ENCODE results near the gene PARS2.

Gene PARS2

GRCh38 chr1:54728027-54728426 lies 36.3 kb downstream of the PARS2 start:
- no peak for DNase-seq (ENCODE audit: low read depth)

GRCh38 chr1:54724771-54725170 lies 39.6 kb downstream of the PARS2 start:
- no peak for DNase-seq (ENCODE audit: low read depth)

GRCh38 chr1:54723985-54724384 lies 40.3 kb downstream of the PARS2 start:
- no peak for DNase-seq (ENCODE audit: low read depth)

DNA sequence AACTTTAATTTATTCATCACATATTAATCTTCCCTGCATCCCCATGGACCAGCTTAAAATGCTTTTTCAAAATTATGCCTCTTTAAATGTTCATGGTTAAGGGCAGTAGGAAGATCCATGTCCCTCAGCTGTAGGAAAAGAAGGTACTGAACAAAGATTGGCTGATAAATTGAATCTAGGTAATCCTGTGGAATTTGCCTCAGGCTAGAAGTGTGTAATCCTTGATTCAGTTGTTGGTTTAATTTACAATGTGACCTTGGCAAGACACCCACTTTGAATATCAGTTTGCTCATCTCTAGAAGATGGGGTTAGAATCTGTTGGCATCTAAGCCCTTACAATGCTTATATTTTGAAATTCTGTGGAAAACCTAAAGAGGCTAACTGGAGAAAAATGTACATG lies 42.6 kb downstream of the PARS2 start:
- no peak for DNase-seq (ENCODE audit: low read depth)

GRCh38 chr1:54716299-54717047 lies 47.9 kb downstream of the PARS2 start:
- DNase-seq (ENCODE audit: low read depth): no peak

- DNase-seq (ENCODE audit: low read depth): peak; percentile 78
Observed at GRCh38 chr1:54715493-54716298, 48.6 kb downstream of the PARS2 start, which contains the start of gene TTC4. TSS of gene TTC4 (plus strand) at chr1:54715861. CDS start at chr1:54715909, 48 bp downstream.

GRCh38 chr1:54714881-54715492 lies 49.3 kb downstream of the PARS2 start:
- no peak for DNase-seq (ENCODE audit: low read depth)

DNA sequence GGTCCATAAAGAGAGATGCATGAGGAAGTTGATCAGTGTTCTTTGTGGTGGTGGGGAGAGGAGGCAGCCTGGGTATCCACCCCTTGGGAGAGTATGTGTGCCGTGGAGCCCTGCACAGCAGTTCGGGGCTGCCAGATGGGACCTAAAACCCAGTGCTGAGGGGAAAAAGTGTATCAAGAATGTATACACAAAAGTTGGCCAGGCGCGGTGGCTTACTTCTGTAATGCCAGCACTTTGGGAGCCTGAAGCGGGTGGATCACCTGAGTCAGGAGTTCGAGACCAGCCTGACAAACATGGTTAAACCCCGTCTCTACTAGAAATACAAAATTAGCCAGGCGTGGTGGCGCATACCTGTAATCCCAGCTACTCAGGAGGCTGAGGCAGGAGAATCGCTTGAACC lies 52.8 kb downstream of the PARS2 start:
- DNase-seq (ENCODE audit: low read depth): no peak

- no peak for DNase-seq (ENCODE audit: low read depth)
Observed at GRCh38 chr1:54710841-54711240, 53.5 kb downstream of the PARS2 start.

DNA sequence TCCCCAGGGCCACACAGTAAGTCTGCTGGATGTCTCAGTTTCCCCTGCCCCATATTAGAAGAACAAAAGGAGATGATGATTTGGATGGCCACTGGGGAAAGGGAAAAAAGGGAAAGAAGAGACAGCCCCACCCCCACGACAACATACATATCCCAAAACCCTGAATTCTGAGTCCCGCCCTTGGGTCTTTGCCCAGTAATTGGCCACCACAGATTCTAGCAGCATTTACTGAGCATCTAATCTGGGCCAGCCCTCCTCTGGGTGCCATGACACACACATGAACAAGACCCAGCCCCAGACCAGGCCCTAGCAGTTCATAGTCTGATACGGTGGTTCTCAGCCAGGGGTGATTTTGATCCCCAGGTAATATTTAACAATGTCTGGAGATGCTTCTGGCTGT lies 53.9 kb downstream of the PARS2 start:
- no peak for DNase-seq (ENCODE audit: low read depth)

GRCh38 chr1:54709547-54710292 lies 54.6 kb downstream of the PARS2 start:
- DNase-seq (ENCODE audit: low read depth): no peak

- no peak for DNase-seq (ENCODE audit: low read depth)
Observed at GRCh38 chr1:54708385-54708784, 55.9 kb downstream of the PARS2 start.
